Measurements from ENCODE around the gene TRIP13.
"Not testable (repeated sequence)": the region's sequence is repeated elsewhere in the genome, so short reads cannot be mapped to it uniquely, and the experiment has no call there.

Gene TRIP13

DNA sequence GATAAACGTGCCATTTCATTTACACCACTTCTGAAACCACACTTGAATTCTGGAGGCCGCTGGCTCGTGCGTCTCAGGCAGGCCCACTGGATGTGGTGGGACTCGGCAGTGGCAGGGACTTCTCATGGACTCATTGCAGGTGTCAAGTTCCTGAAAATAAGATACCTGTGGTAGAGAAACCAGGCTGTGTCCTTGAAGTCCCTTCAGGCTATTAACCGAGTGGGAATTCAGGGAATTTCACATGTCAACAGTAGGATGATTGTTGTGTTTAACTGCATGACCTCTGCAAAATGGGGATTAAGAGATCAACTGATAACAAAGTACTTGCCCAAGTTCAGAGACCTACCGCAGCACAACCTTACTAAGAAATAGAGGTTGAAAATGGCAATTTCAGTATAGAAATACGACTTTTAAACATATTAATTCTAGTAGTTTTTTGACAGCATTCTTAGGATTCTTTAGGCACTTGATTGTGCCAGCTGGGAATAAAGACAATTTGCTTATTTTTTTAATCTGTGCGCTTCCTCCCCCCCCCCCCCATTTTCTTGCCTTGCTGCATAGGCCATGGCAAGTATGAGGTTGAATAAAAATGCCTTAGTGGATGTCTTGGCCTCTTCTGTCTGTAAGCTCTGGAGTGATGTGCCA, 26.8 kb downstream of the TRIP13 start:
- DNase-seq (ENCODE audit: low read depth): no peak

DNA sequence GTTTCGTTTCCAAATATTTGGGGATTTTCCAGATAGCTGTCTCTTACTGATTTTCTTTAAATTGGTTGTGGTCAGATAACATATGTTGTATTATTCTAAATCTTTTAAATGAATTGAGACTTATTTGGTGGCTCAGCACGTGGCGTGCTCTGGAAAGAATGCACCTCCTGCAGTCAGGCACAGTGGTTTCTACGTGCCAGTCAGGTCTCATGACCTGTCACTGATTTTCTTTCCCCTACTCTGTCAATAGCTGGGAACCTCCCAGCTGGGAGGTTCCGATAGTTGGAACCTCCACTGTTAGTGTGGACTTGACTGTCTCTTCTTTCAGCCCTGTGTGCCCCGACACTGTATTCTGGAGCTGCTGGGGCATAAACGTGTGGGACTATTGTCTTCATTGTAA, 27.6 kb downstream of the TRIP13 start:
- DNase-seq (ENCODE audit: low read depth): no peak

DNA sequence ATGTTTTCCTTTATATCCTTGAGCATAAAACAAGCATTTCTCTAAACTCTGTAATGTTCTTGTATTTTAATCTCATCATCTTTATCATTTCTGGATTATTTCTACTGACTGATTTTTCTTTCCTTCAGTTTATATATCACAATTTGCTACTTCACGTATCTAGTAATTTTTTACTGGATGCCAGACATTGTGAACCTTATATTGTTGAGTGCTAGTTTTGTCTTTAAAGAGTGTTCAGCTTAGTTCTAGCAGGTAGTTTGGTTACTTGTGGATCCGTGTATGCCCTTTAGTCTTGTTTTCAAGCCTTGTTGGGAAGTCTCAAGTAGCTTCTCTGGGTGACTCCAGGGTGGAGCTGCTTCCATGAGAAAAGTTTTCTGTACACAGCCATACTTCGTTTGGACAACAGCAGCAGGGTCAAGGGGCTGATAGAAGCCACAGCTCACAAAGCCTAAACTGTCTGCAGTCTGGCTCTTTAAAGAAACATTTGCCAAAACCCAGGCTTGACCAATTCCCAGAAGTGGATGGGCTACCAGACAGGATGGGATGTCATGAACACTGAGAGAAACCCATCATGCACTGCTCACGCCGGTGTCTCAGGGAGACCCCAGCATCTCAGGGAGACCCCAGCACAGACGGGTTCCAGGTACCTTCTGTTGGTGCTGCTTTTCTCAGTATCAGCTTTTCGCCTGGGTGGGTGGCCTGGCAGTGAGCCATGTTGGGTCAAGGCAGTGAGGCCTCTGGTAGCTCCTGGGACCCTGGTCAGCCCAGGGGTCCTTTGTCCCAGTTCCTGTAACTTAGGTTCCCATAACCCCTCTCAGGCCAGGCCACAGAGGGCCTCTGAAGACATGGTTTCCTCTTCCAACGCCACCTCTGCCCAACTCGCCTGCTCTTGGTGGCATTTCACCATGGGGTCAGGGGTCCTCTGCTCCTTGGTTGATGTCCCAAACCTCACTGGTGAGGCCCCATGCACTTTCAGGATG, 29.1 kb downstream of the TRIP13 start:
- no peak for DNase-seq (ENCODE audit: low read depth)

DNA sequence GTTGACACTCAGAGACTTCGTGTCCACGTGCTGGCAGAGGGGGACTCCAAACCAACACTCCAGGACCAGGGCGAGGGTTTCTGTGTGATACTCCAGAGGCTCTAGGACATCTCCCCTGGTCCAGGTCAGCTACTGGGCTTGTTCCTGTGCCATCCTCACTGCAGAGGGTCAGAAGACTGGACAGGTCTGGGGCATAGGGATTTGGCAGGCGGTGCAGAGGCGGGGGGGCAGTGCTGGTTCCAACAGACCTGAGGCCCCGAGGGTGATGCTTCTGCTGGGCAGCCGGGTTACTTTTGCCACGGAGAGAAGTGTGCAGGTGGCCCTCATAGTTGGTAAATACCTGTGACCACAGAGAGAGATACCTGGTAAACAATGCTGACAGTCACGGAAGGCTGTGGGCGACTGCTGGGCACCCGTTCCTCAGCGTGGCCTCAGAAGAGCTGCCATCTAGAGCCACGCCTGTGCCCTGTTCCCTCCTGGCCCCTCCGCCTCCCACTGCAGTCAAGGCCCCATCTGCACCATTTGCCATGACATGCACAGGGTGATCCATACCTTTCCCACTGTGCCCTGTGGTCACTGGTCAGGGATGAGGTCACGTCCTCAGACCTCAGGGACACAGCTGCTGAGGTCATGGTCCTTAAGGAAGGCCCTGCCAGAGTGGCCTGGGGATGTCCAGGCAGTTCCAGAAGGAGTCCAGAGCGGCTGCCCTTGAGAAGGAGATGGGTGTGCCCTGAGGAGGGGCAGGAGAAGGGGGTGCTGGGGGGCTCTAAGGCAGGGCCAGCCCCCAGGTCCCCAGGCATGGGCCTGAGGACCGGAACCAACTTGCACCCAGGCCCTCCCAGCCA, 30.0 kb downstream of the TRIP13 start:
- DNase-seq (ENCODE audit: low read depth): no peak

DNA sequence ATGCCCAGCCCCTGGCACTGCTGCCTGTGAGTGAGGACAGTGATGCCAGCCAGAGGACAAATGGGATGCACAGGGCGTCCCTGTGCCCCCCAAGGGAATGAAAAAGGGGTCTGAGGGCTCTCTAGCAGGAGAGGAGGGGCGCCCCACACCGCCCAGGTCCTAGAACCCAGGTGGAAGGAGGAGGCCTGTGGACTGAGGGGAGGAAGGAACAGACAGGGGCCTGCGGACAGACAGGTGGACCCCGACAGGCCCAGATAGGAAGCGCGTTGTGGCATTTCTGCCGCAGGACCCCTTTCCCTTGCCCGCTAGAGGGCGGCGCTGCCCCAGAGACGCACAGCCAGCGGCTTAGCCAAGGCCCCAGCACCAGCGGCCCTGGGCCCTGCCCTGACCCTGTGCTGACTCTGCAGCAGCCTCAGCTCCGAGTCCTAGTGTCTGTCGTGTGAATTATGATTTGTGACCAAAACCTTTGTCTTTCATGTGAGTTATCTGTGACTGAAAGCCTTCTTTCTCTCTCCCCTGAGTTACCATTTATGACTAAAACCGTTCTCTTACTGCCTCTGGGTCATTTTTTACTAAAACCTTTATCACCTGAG, 30.7 kb downstream of the TRIP13 start:
- DNase-seq (ENCODE audit: low read depth): peak; percentile 56

DNA sequence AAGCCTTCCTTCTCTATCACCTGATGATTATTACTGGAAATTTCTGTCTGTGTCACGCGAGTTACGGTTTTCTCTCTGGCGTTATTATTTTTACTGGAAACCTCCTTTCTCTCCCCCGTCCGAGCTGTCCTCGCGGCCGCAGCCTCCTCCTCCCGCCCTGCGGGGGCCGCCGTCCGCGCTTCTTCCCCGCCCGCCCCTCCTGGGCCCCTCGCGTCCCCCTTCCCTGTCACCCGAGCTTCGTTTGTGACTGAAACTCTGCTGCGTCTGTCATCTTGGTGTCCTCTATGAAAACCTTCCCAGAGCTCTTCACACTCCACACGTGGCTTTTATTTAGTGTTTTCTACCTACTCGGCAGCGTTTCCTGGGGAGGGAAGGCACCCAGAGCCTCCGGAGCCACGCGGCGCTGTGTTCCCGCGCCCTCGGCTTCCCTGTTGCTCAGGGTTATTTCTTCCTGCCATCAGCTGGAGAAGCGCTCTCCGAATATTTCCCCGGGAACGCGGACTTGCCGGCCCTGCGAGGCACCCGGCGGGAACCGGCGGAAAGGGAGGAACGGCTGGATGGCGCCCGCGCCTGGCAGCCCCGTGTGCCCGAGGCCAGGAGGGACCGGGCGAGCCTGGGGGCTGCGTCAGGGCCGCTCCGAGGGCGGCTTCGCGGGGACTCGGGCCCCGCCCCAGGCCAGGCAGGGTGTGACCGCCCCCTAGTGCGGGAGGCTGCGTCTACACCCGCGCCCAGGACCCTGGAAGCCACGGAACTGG, 33.9 kb downstream of the TRIP13 start:
- no peak for DNase-seq (ENCODE audit: low read depth)

DNA sequence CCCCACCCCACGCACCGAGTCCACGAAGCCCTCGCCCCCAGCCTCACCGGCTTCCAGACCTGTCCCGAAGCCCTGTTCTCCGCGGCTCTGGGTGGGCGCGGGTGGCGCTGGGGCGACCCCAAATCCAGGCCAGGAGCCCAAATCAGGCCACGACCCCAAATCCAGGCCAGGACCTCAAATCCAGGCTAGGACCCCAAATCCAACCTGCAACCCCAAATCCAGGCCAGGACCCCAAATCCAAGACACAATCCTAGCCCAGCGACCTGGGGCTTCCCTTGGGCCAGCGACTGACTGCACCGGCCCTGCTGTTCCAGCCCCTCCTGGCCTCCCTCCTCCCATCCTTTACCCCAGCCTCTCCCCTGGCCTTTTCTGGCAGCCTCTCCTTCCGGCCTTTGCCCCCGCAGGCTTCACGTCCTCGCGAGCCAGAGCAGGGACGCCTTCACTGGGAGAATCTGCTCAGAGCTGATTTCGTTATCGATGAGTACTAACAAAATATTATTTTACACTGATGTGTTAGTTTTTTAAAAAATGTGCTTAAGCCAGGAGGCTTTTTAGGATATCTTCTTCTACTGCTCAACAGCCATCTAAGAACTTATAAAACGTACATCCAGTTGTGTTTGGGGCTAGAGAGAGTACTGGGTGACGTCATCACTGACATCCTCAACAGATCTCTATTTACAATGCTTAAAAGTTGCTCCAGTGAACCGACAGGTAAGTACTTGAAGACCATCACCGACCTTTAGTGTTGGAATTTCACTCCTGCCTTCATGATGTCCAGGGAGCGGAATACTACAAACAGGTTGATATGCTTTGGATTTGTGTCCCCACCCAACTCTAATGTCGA, 34.7 kb downstream of the TRIP13 start:
- DNase-seq (ENCODE audit: low read depth): no peak

DNA sequence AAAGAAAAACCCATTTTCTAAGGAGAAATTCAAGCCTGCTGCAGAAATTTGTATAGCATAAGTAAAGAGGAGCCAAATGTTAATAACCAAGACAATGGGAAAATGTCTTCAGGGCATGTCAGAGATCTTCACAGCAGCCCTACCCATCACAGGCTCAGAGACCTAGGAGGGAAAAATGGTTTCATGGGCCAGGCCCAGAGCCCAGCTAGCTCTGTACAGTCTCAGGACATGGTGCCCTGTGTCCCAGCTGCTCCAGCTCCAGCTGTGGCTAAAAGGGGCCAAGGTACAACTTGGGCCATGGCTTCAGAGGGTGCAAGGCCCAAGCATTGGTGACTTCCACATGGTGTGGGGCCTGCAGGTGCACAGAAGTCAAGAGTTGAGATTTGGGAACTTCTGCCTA, 36.5 kb downstream of the TRIP13 start:
- DNase-seq (ENCODE audit: low read depth): not testable (repeated sequence)

DNA sequence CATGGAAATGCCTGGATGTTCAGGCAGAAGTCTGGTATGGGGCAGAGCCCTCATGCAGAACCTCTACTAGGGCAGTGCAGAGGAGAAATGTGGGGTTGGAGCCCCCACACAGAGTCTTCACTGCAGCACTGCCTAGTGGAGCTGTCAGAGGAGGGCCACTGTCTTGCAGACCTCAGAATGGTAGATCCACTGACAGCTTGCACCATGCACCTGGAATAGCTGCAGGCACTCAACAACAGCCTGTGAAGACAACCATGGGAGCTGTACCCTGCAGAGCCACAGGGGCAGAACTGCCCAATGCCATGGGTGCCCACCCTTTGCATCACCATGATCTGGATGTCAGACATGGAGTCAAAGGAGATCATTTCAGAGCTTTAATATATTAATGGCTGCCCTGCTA, 36.9 kb downstream of the TRIP13 start:
- DNase-seq (ENCODE audit: low read depth): no peak

DNA sequence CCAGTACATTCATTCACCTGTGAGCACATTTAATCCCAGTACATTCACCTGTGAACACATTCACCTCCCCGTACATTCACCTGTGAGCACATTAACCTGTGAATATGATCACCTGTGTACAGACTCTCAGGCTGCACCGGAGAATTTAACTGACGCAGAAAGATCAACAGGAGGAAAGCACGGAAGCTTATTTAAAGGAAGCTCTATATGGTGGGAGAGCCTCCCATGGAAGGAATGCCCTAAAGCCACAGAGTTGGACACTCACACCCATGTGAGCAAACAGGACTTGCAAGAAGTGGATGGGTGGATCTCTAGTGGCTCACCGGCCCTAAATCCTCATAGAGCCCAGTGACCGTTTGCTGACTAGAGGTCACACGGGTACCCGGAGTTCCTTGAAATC, 38.2 kb downstream of the TRIP13 start:
- DNase-seq (ENCODE audit: low read depth): no peak

DNA sequence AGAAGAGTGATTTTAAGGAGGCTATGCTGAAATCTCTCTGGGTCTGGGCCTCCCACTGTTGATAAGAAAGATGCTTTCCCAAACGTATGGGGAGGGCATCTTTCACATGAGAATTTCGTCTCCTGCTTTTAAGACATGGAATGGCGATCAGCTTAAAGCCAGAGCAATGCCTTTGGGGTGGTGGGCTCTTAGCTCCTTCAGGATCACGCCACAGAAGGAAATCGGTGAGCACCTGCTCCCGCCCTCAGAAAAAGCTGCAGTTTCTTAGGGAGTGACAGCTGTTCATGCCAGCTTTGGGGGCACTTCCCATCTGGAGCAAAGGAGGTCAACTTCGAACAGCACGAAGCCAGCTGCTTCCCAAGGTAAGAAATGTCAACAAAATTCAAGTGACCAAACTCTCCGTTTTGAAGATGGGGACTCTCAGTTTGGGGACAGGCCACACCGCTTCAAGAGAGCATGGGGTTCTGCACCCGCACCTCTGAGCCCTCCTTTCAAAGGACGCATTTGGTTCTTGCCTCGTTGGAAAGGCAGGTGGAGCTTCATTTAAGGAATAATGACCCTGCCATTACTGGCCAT, 39.0 kb downstream of the TRIP13 start:
- DNase-seq (ENCODE audit: low read depth): no peak

DNA sequence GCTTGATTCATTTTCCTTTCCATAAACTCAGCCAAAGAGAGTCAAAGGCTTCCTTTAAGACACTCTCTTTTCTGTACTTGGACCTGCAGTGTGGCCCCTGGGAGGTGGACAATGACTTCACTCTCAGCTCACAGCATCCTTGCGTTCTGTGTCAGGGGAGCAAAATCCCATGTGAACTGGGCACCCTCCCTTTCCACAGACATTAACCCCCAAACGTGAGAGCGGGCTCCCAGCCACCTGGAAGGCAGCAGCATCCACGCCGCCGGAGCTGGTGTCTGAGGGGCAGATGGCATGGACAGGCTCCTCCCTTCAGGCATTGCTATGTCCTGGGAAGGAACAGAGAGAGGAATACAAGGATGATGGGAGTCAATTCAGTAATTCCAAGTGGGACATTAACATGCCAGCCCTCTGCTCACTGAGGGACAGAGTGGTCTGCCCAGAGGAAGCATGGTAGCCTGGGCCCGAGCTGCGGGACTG, 39.5 kb downstream of the TRIP13 start:
- DNase-seq (ENCODE audit: low read depth): no peak

DNA sequence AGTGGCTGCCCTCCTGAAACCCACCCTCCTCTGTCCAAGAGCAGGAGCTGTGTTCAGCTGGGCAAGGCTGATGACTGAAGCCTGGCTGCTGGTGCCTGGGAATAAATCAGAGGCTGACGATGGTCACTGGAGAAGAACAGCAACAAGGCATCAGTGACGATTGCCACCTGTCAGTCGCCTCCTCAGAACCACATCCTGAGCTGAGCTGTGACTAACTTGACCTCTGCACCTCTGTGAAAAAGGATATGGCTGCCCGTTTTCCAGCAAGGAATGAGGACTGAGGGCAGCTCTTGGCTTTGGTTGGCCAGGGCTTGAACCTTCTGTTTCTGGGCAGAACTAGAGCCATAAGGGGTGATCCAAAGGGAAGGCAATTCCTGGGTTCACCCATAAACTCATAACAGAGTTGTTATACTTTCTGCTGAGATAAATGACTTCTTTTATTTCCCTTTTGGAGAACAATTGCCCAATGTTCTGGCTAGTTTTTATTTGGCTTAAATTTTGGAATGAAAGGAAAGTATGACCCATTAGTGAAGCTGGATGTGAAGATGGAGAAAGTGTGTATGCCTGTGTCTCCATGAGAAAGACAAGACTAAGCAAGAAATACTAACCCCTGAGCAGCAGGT, 40.1 kb downstream of the TRIP13 start:
- DNase-seq (ENCODE audit: low read depth): no peak

DNA sequence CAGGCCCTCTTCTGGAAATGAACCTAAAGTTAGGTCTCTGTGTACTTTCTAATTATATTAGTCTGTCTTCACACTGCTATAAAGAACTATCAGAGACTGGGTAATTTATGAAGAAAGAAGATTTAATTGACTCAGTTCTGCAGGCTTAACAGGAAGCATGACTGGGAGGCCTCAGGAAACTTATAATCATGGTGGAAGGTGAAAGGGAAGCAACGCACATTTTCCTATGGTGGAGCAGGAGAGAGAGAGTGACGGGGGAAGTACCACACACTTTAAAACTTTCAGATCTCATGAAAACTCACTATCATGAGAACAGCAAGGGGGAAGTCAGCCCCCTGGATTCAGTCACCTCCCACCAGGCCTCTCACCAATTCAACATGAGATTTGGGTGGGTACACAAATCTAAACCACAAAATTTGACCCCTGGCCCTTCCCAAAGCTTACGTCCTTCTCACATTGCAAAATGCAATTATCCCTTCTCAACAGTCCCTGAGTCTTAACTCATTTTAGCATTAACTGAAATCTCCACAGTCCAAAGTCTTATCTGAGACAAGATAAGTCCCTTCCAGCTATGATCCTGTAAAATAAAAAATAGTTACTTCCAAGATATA, 40.7 kb downstream of the TRIP13 start:
- DNase-seq (ENCODE audit: low read depth): no peak

DNA sequence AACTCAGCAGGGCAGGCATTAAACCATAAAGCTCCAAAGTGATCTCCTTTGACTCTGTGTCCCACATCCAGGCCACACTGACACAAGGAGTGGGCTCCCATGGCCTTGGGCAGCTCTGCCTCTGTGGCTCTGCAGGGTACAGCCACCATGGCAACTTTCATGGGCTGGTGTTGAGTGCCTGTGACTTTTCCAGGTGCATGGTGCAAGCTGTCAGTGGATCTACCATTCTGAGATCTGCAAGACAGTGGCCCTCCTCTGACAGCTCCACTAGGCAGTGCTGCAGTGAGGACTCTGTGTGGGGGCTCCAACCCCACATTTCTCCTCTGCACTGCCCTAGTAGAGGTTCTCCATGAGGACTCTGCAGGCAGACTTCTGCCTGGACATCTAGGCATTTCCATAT, 41.3 kb downstream of the TRIP13 start:
- DNase-seq (ENCODE audit: low read depth): not testable (repeated sequence)

DNA sequence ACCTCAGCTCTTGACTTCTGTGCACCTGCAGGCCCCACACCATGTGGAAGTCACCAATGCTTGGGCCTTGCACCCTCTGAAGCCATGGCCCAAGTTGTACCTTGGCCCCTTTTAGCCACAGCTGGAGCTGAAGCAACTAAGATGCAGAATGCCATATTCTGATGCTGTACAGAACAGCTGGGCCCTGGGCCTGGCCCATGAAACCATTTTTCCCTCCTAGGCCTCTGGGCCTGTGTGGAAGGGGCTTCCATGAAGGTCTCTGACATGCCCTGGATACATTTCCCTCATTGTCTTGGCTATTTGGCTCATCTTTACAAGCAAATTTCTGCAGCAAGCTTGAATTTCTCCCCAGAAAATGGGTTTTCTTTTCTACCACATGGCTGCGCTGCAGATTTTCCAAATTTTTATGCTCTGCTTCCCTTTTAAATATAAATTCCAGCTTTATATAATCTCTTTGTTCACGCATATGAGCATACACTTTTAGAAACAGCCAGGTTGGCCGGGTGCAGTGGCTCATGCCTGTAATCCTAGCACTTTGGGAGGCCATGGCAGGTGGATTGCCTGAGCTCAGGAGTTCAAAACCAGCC, 41.8 kb downstream of the TRIP13 start:
- not testable (repeated sequence) for DNase-seq (ENCODE audit: low read depth)

DNA sequence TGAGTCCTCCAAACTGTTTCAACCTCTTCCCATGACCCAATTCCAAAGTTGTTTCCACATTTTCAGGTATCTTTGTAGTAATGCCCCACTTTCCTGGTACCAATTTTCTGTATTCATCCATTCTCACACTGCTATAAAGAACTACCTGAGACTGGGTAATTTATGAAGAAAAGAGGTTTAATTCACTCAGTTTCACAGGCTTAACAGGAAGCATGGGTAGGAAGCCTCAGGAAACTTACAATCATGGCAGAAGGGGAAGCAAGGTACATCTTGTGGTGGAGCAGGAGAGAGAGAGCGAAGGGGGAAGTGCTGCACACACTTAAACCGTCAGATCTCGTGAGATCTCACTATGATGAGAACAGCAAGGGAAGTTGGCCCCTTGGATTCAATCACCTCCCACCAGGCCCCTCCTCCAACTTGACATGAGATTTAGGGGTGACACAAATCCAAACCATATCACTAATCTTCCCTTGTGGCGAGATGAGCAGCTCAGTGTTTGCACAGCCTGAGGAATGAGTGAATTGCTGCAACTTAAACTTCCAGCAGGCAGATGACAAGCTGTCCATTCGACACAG, 42.9 kb downstream of the TRIP13 start:
- DNase-seq (ENCODE audit: low read depth): no peak

Data from activated T-cell treated with anti-CD3 and anti-CD28 coated beads for 24 hours (primary cell).